ENCODE data around the gene GALNS. TPM values are rescaled to one million over a fixed set of nuclear protein-coding genes. Genes with fewer than 3 reads are reported as not detected.

Gene GALNS
- total and polyA plus RNA-seq, 2 of the 13 experiments (the other 11 are each of a cell fraction or from before 2014, with no cell fraction given): 9.2 to 9.8 TPM

- Histone ChIP-seq H3K27me3 (ENCODE audit: control insufficient read depth in 1 of 2, insufficient read depth in 2 of 2, low read length in 2 of 2) (no peaks in the 10 kb centered on the region), H4K20me1 (ENCODE audit: insufficient read depth, low read length) (peaks cover 5% of the 10 kb centered on the region; the same call in 1 of the 2 replicates), H3K4me3 (replicated peaks in 1 of 3; ENCODE audit: insufficient read depth in 1 of 3, low read depth in 2 of 3, low read length in 3 of 3) (peak overlapping the region in 2 of 3 experiments; percentile 73 to 88; a peak in 3 of 6 replicates), H3K9me3 (ENCODE audit: low read length) (no peaks in the 10 kb centered on the region), H2AFZ (ENCODE audit: low read length) (no peak overlapping the region), H3K27ac (ENCODE audit: extremely low read length, insufficient read depth, low read length) (peak overlapping the region; percentile 71), H3K4me1 (ENCODE audit: insufficient read depth, low read length) (peaks cover 36% of the 10 kb centered on the region), H3K4me2 (ENCODE audit: low read depth, low read length) (peak overlapping the region; percentile 99), H3K36me3 (replicated peaks in 1 of 2; ENCODE audit: control insufficient read depth in 1 of 2, insufficient read depth in 2 of 2, low read length in 2 of 2) (peaks cover 15 to 43% of the 10 kb centered on the region in 2 experiments), H3K9ac (ENCODE audit: insufficient read depth, low read depth, low read length) (0 out of 2 replicates have a peak overlapping the region, but pooled peaks have one; percentile 77), H3K79me2 (ENCODE audit: insufficient read depth, low read length) (peaks cover 24% of the 10 kb centered on the region)
- CTCF ChIA-PET (ENCODE audit: low intra/inter-chr PET ratio, low total read pairs): no interaction called here
- intact Hi-C loops (cut with micrococcal nuclease; ENCODE audit: unreplicated experiment) (no loop called here), in situ Hi-C loops (cut with HindIII; ENCODE audit: extremely low pct_ligation_motif_present, low pct_unique_long_range_greater_than_20kb) (no loop called here)
- WGBS (ENCODE audit: low lambda C conversion rate): 96% methylated on average over 16 of the region's 22 CpGs
- FAIRE-seq: no peak
- POLR2A ChIA-PET: interaction anchor here (1.2 to 2.2 kb wide), 3 partner anchors 12 to 45 kb away, joined by 4 to 6 read pairs (median 5); no protein-coding TSS in a partner anchor
- DNase-seq (ENCODE audit: low spot score): no peak
- ATAC-seq: no peak
- no TSS peak for BruUV-seq (replicated peaks)
- no peak for TF ChIP-seq KDM1A (CRISPR knock-in tag; IDR thresholded peaks at IDR 0.05)
- TF ChIP-seq TAF1 (CRISPR knock-in tag; IDR thresholded peaks at IDR 0.05): no peak
- no peak for TF ChIP-seq ZNF761 (CRISPR knock-in tag; conservative IDR thresholded peaks at IDR 0.05)
- TF ChIP-seq MIXL1 (CRISPR knock-in tag; IDR thresholded peaks at IDR 0.05): no peak
- TF ChIP-seq, protein P1, sequence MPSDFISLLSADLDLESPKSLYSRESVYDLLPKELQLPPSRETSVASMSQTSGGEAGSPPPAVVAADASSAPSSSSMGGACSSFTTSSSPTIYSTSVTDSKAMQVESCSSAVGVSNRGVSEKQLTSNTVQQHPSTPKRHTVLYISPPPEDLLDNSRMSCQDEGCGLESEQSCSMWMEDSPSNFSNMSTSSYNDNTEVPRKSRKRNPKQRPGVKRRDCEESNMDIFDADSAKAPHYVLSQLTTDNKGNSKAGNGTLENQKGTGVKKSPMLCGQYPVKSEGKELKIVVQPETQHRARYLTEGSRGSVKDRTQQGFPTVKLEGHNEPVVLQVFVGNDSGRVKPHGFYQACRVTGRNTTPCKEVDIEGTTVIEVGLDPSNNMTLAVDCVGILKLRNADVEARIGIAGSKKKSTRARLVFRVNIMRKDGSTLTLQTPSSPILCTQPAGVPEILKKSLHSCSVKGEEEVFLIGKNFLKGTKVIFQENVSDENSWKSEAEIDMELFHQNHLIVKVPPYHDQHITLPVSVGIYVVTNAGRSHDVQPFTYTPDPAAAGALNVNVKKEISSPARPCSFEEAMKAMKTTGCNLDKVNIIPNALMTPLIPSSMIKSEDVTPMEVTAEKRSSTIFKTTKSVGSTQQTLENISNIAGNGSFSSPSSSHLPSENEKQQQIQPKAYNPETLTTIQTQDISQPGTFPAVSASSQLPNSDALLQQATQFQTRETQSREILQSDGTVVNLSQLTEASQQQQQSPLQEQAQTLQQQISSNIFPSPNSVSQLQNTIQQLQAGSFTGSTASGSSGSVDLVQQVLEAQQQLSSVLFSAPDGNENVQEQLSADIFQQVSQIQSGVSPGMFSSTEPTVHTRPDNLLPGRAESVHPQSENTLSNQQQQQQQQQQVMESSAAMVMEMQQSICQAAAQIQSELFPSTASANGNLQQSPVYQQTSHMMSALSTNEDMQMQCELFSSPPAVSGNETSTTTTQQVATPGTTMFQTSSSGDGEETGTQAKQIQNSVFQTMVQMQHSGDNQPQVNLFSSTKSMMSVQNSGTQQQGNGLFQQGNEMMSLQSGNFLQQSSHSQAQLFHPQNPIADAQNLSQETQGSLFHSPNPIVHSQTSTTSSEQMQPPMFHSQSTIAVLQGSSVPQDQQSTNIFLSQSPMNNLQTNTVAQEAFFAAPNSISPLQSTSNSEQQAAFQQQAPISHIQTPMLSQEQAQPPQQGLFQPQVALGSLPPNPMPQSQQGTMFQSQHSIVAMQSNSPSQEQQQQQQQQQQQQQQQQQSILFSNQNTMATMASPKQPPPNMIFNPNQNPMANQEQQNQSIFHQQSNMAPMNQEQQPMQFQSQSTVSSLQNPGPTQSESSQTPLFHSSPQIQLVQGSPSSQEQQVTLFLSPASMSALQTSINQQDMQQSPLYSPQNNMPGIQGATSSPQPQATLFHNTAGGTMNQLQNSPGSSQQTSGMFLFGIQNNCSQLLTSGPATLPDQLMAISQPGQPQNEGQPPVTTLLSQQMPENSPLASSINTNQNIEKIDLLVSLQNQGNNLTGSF (CRISPR knock-in tag; IDR thresholded peaks at IDR 0.05): no peak
- no peak for TF ChIP-seq FOXJ3 (CRISPR knock-in tag; IDR thresholded peaks at IDR 0.05; ENCODE audit: borderline replicate concordance)
- 0 out of 2 replicates have a peak, but pooled peaks have one; percentile 14 for TF ChIP-seq AKAP8 (CRISPR knock-in tag; IDR thresholded peaks at IDR 0.05)
- no peak for TF ChIP-seq MAZ (IDR thresholded peaks at IDR 0.05; ENCODE audit: borderline replicate concordance, low read depth, low read length)
- TF ChIP-seq MAZ (CRISPR knock-in tag; IDR thresholded peaks at IDR 0.05; ENCODE audit: low read depth): 0 out of 2 replicates have a peak, but pooled peaks have one; percentile 11
- TF ChIP-seq, protein P2, sequence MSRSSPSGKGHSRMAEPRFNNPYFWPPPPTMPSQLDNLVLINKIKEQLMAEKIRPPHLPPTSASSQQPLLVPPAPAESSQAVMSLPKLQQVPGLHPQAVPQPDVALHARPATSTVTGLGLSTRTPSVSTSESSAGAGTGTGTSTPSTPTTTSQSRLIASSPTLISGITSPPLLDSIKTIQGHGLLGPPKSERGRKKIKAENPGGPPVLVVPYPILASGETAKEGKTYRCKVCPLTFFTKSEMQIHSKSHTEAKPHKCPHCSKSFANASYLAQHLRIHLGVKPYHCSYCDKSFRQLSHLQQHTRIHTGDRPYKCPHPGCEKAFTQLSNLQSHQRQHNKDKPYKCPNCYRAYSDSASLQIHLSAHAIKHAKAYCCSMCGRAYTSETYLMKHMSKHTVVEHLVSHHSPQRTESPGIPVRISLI (CRISPR knock-in tag; IDR thresholded peaks at IDR 0.05; ENCODE audit: borderline replicate concordance): no peak
- TF ChIP-seq ZNF3 (CRISPR knock-in tag; IDR thresholded peaks at IDR 0.05): no peak
- TF ChIP-seq AHDC1 (CRISPR knock-in tag; IDR thresholded peaks at IDR 0.05; ENCODE audit: borderline replicate concordance): no peak
- TF ChIP-seq ZNF570 (CRISPR knock-in tag; IDR thresholded peaks at IDR 0.05; ENCODE audit: borderline replicate concordance): no peak
- TF ChIP-seq ZC3H4 (CRISPR knock-in tag; IDR thresholded peaks at IDR 0.05; ENCODE audit: borderline replicate concordance): no peak
These were observed 51.4 kb downstream of the GALNS start for GRCh38 chr16:88805340-88805715.
